Gastroesophageal sphincter (tissue), 4 donors: ENCODE results near the gene NLGN1. TPM values are rescaled to one million over a fixed set of nuclear protein-coding genes. Genes with fewer than 3 reads are reported as not detected.

Source experiments
- ATAC-seq: fragments of 150-250 bp; one replicate; pipeline ENCODE4 v1.9.1; 2016; ENCODE audit warnings: mild to moderate bottlenecking, moderate library complexity
- H3K27ac ChIP-seq, 4 donors: fragments of 200-600 bp; sonication (generic) in 3 of 4; 1 replicate in 3 of 4; 2 replicates in 1 of 4; pipeline ENCODE4 v1.5.1; 2016 to 2019
- H3K27me3 ChIP-seq: fragments of 200-600 bp; sonication (generic); one replicate; pipeline ENCODE4 v1.5.1; 2019
- H3K36me3 ChIP-seq, 2 donors: fragments of 200-600 bp; sonication (generic); one replicate each; pipeline ENCODE4 v1.5.1; 2019; ENCODE audit warnings: control low read depth in 1 of 2
- H3K4me1 ChIP-seq, 3 donors: fragments of 200-600 bp; sonication (generic); 1 replicate in 2 of 3; 2 replicates in 1 of 3; pipeline ENCODE4 v1.5.1; 2016 to 2019; ENCODE audit warnings: control low read depth in 2 of 3
- H3K4me3 ChIP-seq, 2 donors: fragments of 200-600 bp; sonication (generic); one replicate each; pipeline ENCODE4 v1.5.1; 2019; ENCODE audit warnings: mild to moderate bottlenecking in 1 of 2, moderate library complexity in 1 of 2
- H3K9me3 ChIP-seq, 3 donors: fragments of 200-600 bp; sonication (generic); one replicate each; pipeline ENCODE4 v1.5.1; 2017 to 2019; ENCODE audit warnings: control low read depth in 2 of 3
- EP300 ChIP-seq: sonication (generic); formaldehyde crosslinking; IDR thresholded peaks from one replicate; pipeline ENCODE4 v1.6.1; 2017; ENCODE audit warnings: antibody characterized with exemption, mild to moderate bottlenecking
- POLR2A ChIP-seq, 2 donors: fragments of 450-650 bp; IDR thresholded peaks; one replicate each; pipeline ENCODE4 v1.6.1; 2017; ENCODE audit warnings: antibody characterized with exemption in 2 of 2, mild to moderate bottlenecking in 2 of 2, moderate library complexity in 1 of 2
- POLR2AphosphoS5 ChIP-seq: sonication (generic); formaldehyde crosslinking; IDR thresholded peaks from one replicate; pipeline ENCODE4 v1.6.1; 2017; ENCODE audit warnings: antibody characterized with exemption
- WGBS, 2 donors: methylation state at CpG; one replicate each; pipeline ENCODE4 v1.1.5; 2018; ENCODE audit warnings: low coverage in 1 of 2; 5-methylcytosine and 5-hydroxymethylcytosine counted together
- total RNA-seq, 4 donors: library from RNA; depleted of rRNA; stranded (reverse); fragments of >200 nt; gene quantifications; one replicate each; pipeline ENCODE4 v1.1.0, GENCODE V29; 2016
- TF ChIP-seq, protein P1 (sequence below), 4 experiments: fragments of 200-600 bp in 2 of 4; fragments of 450-650 bp in 2 of 4; sonication (generic) in 1 of 4; IDR thresholded peaks; one replicate each; pipeline ENCODE4 v1.5.1; 2017 to 2019; ENCODE audit warnings: antibody characterized with exemption in 4 of 4, mild to moderate bottlenecking in 2 of 4, moderate library complexity in 2 of 4

NLGN1 gene
- total RNA-seq, 4 donors from 2014 or later = 13.4 to 26.4 (median 24.0) TPM

DNA sequence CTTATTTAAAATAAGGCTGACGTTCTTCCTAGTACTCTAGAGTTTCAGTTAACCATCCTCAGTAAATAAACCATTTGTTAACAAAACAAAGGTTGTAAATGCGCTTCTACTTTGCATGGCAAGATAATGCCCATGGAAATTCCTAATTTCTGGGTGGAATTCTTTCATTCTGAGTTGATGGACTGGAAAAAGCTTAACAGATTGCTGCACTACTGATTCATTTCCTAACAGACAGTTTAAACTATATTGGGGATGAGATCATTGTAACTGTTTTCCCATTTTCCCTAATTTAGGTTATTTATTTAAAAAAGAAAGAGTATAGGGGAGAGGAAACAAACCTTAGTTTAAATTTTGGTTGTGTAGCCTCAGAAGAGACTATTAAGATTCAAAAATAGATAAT lies 342.2 kb downstream of the NLGN1 start:
- no peaks in the 10 kb centered on the region for H3K4me1 ChIP-seq
- H3K9me3 ChIP-seq = no peaks in the 10 kb centered on the region
- no peak for TF ChIP-seq POLR2AphosphoS5
- H3K4me3 ChIP-seq = no peak overlapping the region
- no peak overlapping the region for H3K27ac ChIP-seq
- 90 to 92% methylated on average over 2 of the region's 2 CpGs for whole genome bisulfite sequencing, 2 donors
- H3K27me3 ChIP-seq = no peaks in the 10 kb centered on the region
- ATAC-seq = no peak
- no peaks in the 10 kb centered on the region for H3K36me3 ChIP-seq

DNA sequence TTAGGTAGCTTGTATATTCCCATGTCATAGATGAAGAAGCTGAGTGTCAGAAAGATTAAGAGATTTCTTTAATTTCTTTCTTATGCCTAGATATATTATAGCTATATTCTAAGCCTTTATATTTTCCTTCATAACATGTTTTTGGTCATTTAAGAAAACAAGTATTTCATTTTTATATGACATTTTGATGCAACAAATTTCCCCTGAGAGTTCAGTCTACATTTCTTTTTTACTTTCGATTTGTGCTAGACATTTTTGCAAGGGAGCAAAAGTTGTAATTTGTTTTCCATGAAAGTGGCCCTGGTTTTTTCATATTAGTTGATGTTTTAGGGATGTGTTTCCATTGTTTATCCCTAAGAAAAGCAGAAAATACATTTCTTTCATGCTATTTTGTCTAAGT lies 344.9 kb downstream of the NLGN1 start:
- Histone ChIP-seq H3K4me1 (no peaks in the 10 kb centered on the region), H3K4me3 (no peak overlapping the region), H3K9me3 (no peaks in the 10 kb centered on the region), H3K36me3 (no peaks in the 10 kb centered on the region), H3K27me3 (no peaks in the 10 kb centered on the region), H3K27ac (no peak overlapping the region)
- no peak for ATAC-seq
- WGBS, 2 donors = 57% methylated on average over 1 of the region's 1 CpG
- TF ChIP-seq, protein P1, sequence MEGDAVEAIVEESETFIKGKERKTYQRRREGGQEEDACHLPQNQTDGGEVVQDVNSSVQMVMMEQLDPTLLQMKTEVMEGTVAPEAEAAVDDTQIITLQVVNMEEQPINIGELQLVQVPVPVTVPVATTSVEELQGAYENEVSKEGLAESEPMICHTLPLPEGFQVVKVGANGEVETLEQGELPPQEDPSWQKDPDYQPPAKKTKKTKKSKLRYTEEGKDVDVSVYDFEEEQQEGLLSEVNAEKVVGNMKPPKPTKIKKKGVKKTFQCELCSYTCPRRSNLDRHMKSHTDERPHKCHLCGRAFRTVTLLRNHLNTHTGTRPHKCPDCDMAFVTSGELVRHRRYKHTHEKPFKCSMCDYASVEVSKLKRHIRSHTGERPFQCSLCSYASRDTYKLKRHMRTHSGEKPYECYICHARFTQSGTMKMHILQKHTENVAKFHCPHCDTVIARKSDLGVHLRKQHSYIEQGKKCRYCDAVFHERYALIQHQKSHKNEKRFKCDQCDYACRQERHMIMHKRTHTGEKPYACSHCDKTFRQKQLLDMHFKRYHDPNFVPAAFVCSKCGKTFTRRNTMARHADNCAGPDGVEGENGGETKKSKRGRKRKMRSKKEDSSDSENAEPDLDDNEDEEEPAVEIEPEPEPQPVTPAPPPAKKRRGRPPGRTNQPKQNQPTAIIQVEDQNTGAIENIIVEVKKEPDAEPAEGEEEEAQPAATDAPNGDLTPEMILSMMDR (IDR thresholded peaks at IDR 0.05) = no peak
- TF ChIP-seq POLR2A (IDR thresholded peaks at IDR 0.05) (no peak), POLR2AphosphoS5 (no peak), EP300 (no peak)

DNA sequence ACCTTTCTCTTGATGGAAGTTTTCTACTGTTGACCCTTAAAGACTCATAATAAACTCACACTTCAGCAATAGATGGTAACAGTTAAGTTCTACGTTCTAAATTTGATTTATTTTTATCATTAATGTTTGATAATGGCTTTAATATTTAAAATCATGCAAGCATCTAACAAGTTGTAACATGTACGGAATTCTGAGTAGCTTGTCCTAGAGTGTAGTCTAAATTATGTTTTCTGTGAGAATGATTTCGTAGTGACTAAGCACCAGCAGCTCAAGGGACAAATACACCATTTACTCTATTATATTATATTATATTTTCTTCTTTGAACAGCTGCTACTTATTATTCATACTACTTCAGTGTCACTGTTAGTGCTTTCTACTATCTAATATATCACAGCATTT lies 345.6 kb downstream of the NLGN1 start:
- Histone ChIP-seq H3K36me3 (no peaks in the 10 kb centered on the region), H3K27me3 (no peaks in the 10 kb centered on the region), H3K4me1 (no peaks in the 10 kb centered on the region), H3K4me3 (no peak overlapping the region), H3K27ac (no peak overlapping the region), H3K9me3 (no peaks in the 10 kb centered on the region)
- TF ChIP-seq, protein P1 (IDR thresholded peaks at IDR 0.05) = no peak
- TF ChIP-seq EP300 (no peak), POLR2AphosphoS5 (no peak), POLR2A (IDR thresholded peaks at IDR 0.05) (no peak)
- 57 to 89% methylated on average over 3 of the region's 3 CpGs for WGBS, 2 donors
- ATAC-seq = no peak

DNA sequence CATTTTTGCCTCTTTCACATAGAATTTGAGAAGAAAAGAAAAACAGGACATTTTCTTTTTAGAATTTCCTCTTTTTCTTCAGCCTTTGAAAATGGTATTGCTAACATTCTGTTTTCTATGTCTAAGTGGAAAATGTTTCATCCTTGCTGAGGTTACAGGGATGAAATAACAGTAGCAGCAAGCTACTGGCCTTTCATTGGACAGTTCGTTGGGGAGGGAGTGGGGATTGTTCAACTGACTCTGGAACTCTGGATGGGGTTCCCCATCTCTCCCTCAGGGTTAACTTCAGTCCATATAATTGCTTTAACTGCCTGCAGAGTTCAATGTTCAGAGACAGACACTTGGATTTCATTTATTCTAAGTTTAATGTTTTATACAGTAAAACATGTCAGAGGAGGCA lies 346.0 kb downstream of the NLGN1 start:
- ATAC-seq = no peak
- WGBS, 2 donors = 40 to 80% methylated on average over 1 of the region's 1 CpG
- Histone ChIP-seq H3K27ac (no peak overlapping the region), H3K27me3 (no peaks in the 10 kb centered on the region), H3K36me3 (no peaks in the 10 kb centered on the region), H3K4me1 (no peaks in the 10 kb centered on the region), H3K9me3 (no peaks in the 10 kb centered on the region), H3K4me3 (no peak overlapping the region)
- no peak for TF ChIP-seq POLR2AphosphoS5
- TF ChIP-seq, protein P1 (IDR thresholded peaks at IDR 0.05) = no peak
- no peak for TF ChIP-seq POLR2A (IDR thresholded peaks at IDR 0.05)
- no peak for TF ChIP-seq EP300

DNA sequence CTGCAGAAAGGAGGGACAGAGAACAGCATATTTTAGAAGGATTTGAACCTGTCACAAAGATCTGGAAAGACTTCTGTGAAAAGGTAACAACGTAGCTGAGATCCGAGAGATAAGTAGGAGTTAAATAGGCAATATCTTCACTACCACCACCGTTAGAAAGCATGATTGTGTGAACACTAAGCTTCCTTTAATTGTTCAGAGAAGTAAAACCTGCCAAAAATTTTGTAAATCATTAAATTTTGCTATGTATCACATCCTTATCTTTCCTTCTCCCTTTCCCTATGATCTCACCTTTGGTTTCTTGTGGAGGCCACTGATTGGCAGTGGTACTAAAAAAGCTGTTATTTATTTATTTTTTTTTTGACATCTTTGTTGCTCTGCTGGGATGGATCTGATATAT lies 346.9 kb downstream of the NLGN1 start:
- WGBS, 2 donors = 77 to 78% methylated on average over 3 of the region's 3 CpGs
- TF ChIP-seq EP300 (no peak), POLR2AphosphoS5 (no peak), POLR2A (IDR thresholded peaks at IDR 0.05) (no peak)
- TF ChIP-seq, protein P1 (IDR thresholded peaks at IDR 0.05) = no peak
- H3K4me3 ChIP-seq = no peak overlapping the region
- H3K4me1 ChIP-seq = no peaks in the 10 kb centered on the region
- H3K36me3 ChIP-seq = no peaks in the 10 kb centered on the region
- no peaks in the 10 kb centered on the region for H3K9me3 ChIP-seq
- H3K27me3 ChIP-seq = no peaks in the 10 kb centered on the region
- H3K27ac ChIP-seq = no peak overlapping the region
- ATAC-seq = no peak
